Islet of Langerhans (tissue), 1 donor: ENCODE data around the gene LTA4H.
"Not testable (repeated sequence)": the region's sequence is repeated elsewhere in the genome, so short reads cannot be mapped to it uniquely, and the experiment has no call there.

Experiments used
- FAIRE-seq: peaks from one replicate; lab custom pipeline; 2011; peaks lifted over from hg19 to GRCh38; lab: Jason Lieb, UNC

The LTA4H gene

GRCh38 chr12:95989504-95990123 is 45.8 kb downstream of the LTA4H start:
- no peak for FAIRE-seq

- FAIRE-seq = no peak
These were observed 46.7 kb downstream of the LTA4H start for GRCh38 chr12:95988506-95989275.

- no peak for FAIRE-seq
These were observed 48.5 kb downstream of the LTA4H start for GRCh38 chr12:95986635-95987570.

- FAIRE-seq = no peak
These were observed 50.7 kb downstream of the LTA4H start for GRCh38 chr12:95984682-95985081.

- no peak for FAIRE-seq
These were observed 52.8 kb downstream of the LTA4H start for GRCh38 chr12:95982602-95983001.

GRCh38 chr12:95980437-95980836 is 55.0 kb downstream of the LTA4H start:
- no peak for FAIRE-seq

- no peak for FAIRE-seq
These were observed 56.6 kb downstream of the LTA4H start for GRCh38 chr12:95978774-95979173.

GRCh38 chr12:95978351-95978750 is 57.0 kb downstream of the LTA4H start:
- no peak for FAIRE-seq

GRCh38 chr12:95977764-95978305 is 57.6 kb downstream of the LTA4H start:
- no peak for FAIRE-seq

GRCh38 chr12:95976416-95976832 is 59.0 kb downstream of the LTA4H start:
- no peak for FAIRE-seq

GRCh38 chr12:95975491-95975890 is 59.9 kb downstream of the LTA4H start:
- no peak for FAIRE-seq

GRCh38 chr12:95974358-95974757 is 61.0 kb downstream of the LTA4H start:
- no peak for FAIRE-seq

- peak; percentile 47 for FAIRE-seq
These were observed 62.4 kb downstream of the LTA4H start for GRCh38 chr12:95972832-95973456.

- no peak for FAIRE-seq
These were observed 64.5 kb downstream of the LTA4H start for GRCh38 chr12:95970905-95971304.

- not testable (repeated sequence) for FAIRE-seq
These were observed 66.3 kb downstream of the LTA4H start for GRCh38 chr12:95969116-95969515.

- FAIRE-seq = no peak
These were observed 68.1 kb downstream of the LTA4H start for GRCh38 chr12:95967301-95967700.

GRCh38 chr12:95966287-95966870 is 69.0 kb downstream of the LTA4H start:
- no peak for FAIRE-seq

GRCh38 chr12:95963096-95963495 is 72.3 kb downstream of the LTA4H start:
- FAIRE-seq = no peak

GRCh38 chr12:95962222-95962621 is 73.2 kb downstream of the LTA4H start:
- no peak for FAIRE-seq

GRCh38 chr12:95960241-95960640 is 75.1 kb downstream of the LTA4H start:
- no peak for FAIRE-seq

GRCh38 chr12:95959107-95959506 is 76.3 kb downstream of the LTA4H start:
- no peak for FAIRE-seq
